ENCODE measurements around the gene PRPF19. TPM values are rescaled to one million over a fixed set of nuclear protein-coding genes. Genes with fewer than 3 reads are reported as not detected.

Gene PRPF19
- polyA plus RNA-seq, 1 of the 3 experiments (the other 2 are of a cell fraction) = 58.9 TPM

- Histone ChIP-seq H3K36me3 (replicated peaks in 1 of 2; ENCODE audit: control insufficient read depth in 1 of 2, insufficient read depth in 2 of 2, low read length in 1 of 2) (peaks cover 0 to 59% of the 10 kb centered on the region in 2 experiments), H3K9me2 (no peaks in the 10 kb centered on the region), H3K27me3 (ENCODE audit: insufficient read depth) (no peaks in the 10 kb centered on the region), H2AFZ (ENCODE audit: low read depth) (no peak overlapping the region), H3K4me2 (no peak overlapping the region), H3F3A (replicated peaks; ENCODE audit: insufficient read depth) (no peaks in the 10 kb centered on the region), H3K9me3 (no peaks in the 10 kb centered on the region), H3K9ac (no peak overlapping the region), H3K27ac (ENCODE audit: low read depth in 2 of 2, low read length in 1 of 2) (no peak overlapping the region), H3K4me3 (ENCODE audit: low read depth in 2 of 2, low read length in 1 of 2) (no peak overlapping the region), H3K4me1 (ENCODE audit: control insufficient read depth in 1 of 2, insufficient read depth in 2 of 2, low read depth in 1 of 2, low read length in 1 of 2) (peaks cover 0 to 15% of the 10 kb centered on the region in 2 experiments; a peak in 2 of 4 replicates), H3K79me2 (ENCODE audit: insufficient read depth) (no peaks in the 10 kb centered on the region; the same call in 1 of the 2 replicates), H4K20me1 (ENCODE audit: insufficient read depth) (no peaks in the 10 kb centered on the region)
- no peak for TF ChIP-seq EP300 (IDR thresholded peaks at IDR 0.05; ENCODE audit: borderline replicate concordance in 1 of 2, low read depth in 1 of 2, low read length in 1 of 2)
- no peak for TF ChIP-seq USF1 (IDR thresholded peaks at IDR 0.05; ENCODE audit: borderline replicate concordance, low read depth)
- no peak for TF ChIP-seq MEF2A (IDR thresholded peaks at IDR 0.05; ENCODE audit: borderline replicate concordance, low read depth)
- no peak for TF ChIP-seq FOSL2 (IDR thresholded peaks at IDR 0.05; ENCODE audit: borderline replicate concordance, low read depth)
- no peak for TF ChIP-seq ELF1 (IDR thresholded peaks at IDR 0.05)
- no peak for TF ChIP-seq FOXJ3 (CRISPR knock-in tag; IDR thresholded peaks at IDR 0.05)
- TF ChIP-seq FOXM1 (IDR thresholded peaks at IDR 0.05; ENCODE audit: low read depth) = no peak
- TF ChIP-seq SMC3 (IDR thresholded peaks at IDR 0.05; ENCODE audit: low read depth, low read length) = no peak
- TF ChIP-seq USF2 (IDR thresholded peaks at IDR 0.05; ENCODE audit: borderline replicate concordance, low read depth, low read length) = no peak
- WGBS (ENCODE audit: low lambda C conversion rate) = 29% methylated on average over 1 of the region's 4 CpGs
- ChIA-PET CTCF (interaction anchor here (1.0 to 2.5 kb wide), 2 partner anchors 11 to 13 kb away, joined by 4 to 7 read pairs; no protein-coding TSS in a partner anchor), POLR2A (no interaction called here)
- no peak for DNase-seq
These were observed 24.0 kb upstream of the PRPF19 start for GRCh38 chr11:60930394-60930793.

- Histone ChIP-seq H3K36me3 (replicated peaks in 1 of 2; ENCODE audit: control insufficient read depth in 1 of 2, insufficient read depth in 2 of 2, low read length in 1 of 2) (peaks cover 0 to 56% of the 10 kb centered on the region in 2 experiments), H2AFZ (ENCODE audit: low read depth) (no peak overlapping the region), H3F3A (replicated peaks; ENCODE audit: insufficient read depth) (no peaks in the 10 kb centered on the region), H3K9ac (no peak overlapping the region), H3K79me2 (ENCODE audit: insufficient read depth) (no peaks in the 10 kb centered on the region; the same call in 1 of the 2 replicates), H3K27me3 (ENCODE audit: insufficient read depth) (no peaks in the 10 kb centered on the region), H3K9me3 (no peaks in the 10 kb centered on the region), H3K27ac (ENCODE audit: low read depth in 2 of 2, low read length in 1 of 2) (no peak overlapping the region), H3K4me2 (no peak overlapping the region), H4K20me1 (ENCODE audit: insufficient read depth) (no peaks in the 10 kb centered on the region), H3K9me2 (no peaks in the 10 kb centered on the region), H3K4me1 (ENCODE audit: control insufficient read depth in 1 of 2, insufficient read depth in 2 of 2, low read depth in 1 of 2, low read length in 1 of 2) (peaks cover 0 to 17% of the 10 kb centered on the region in 2 experiments; a peak in 2 of 4 replicates), H3K4me3 (ENCODE audit: low read depth in 2 of 2, low read length in 1 of 2) (no peak overlapping the region)
- DNase-seq = no peak
- CTCF ChIA-PET = interaction anchor here (1.0 to 2.5 kb wide), 2 partner anchors 11 to 12 kb away, joined by 4 to 7 read pairs; no protein-coding TSS in a partner anchor
- POLR2A ChIA-PET = interaction anchor here (1.4 kb wide), 1 partner anchor 10 kb away, joined by 3 read pairs; no protein-coding TSS in a partner anchor
- 93% methylated on average over 4 of the region's 4 CpGs for WGBS (ENCODE audit: low lambda C conversion rate)
- TF ChIP-seq MAX (IDR thresholded peaks at IDR 0.05; ENCODE audit: low read depth) (no peak), YY1 (IDR thresholded peaks at IDR 0.05; ENCODE audit: low read depth) (no peak), TAF1 (IDR thresholded peaks at IDR 0.05; ENCODE audit: borderline replicate concordance, low read depth, low read length) (no peak), REST (IDR thresholded peaks at IDR 0.05; ENCODE audit: low read depth, low read length) (no peak), RFX5 (IDR thresholded peaks at IDR 0.05; ENCODE audit: low read length) (no peak)
These were observed 23.4 kb upstream of the PRPF19 start for GRCh38 chr11:60929764-60930163.
